IMR-90 (cell line): ENCODE measurements around the gene DBI. TPM values are rescaled to one million over a fixed set of nuclear protein-coding genes. Genes with fewer than 3 reads are reported as not detected.

Experiments used
- ATAC-seq: fragments of 200-7000 bp; cut with Tn5 transposase; 2 replicates; pipeline ENCODE4 v1.9.1; 2020; ENCODE audit warnings: low read depth, mild to moderate bottlenecking, moderate library complexity
- BruUV-seq: library from RNA; stranded (reverse); fragments of 400-500 nt; replicated peaks from 2 replicates; lab custom pipeline; 2021; lab: Mats Ljungman, UMichigan
- CTCF ChIA-PET: fragments of 300-600 bp; formaldehyde crosslinking; extraction: SDS; loops from one replicate; lab custom pipeline; 2021; ENCODE audit warnings: antibody characterized with exemption; lab: Yijun Ruan, JAX
- POLR2A ChIA-PET: fragments of 300-600 bp; sonication (Branson Sonifier 250); formaldehyde crosslinking; loops from one replicate; lab custom pipeline; 2022; ENCODE audit warnings: antibody characterized with exemption; ENCODE audit not compliant: unreplicated experiment; lab: Charles Lee
- DNase-seq: peaks from one replicate; pipeline ENCODE4 v3.0.0; 2013
- H2AFZ ChIP-seq: replicated peaks from 2 replicates; pipeline ENCODE3; 2013; ENCODE audit warnings: low read length, mild to moderate bottlenecking; ENCODE audit not compliant: poor library complexity
- H2AK5ac ChIP-seq: 2 replicates; pipeline ENCODE4 v1.6.1; 2013; ENCODE audit warnings: low read depth, low read length, inconsistent platforms
- H2AK9ac ChIP-seq: replicated peaks from 2 replicates; pipeline ENCODE3; 2013; ENCODE audit warnings: mild to moderate bottlenecking, low read depth, low read length, moderate library complexity; ENCODE audit not compliant: poor library complexity
- H2BK120ac ChIP-seq: 2 replicates; pipeline ENCODE4 v1.6.1; 2013; ENCODE audit warnings: low read depth, low read length, inconsistent platforms
- H2BK15ac ChIP-seq: 3 replicates; pipeline ENCODE4 v1.6.1; 2013; ENCODE audit warnings: low read depth, low read length, inconsistent platforms
- H2BK20ac ChIP-seq: 2 replicates; pipeline ENCODE4 v1.6.1; 2013; ENCODE audit warnings: low read depth, mild to moderate bottlenecking, inconsistent platforms, low read length, moderate library complexity
- H2BK5ac ChIP-seq: 2 replicates; pipeline ENCODE4 v1.6.1; 2013; ENCODE audit warnings: mild to moderate bottlenecking, low read depth, low read length, inconsistent platforms; ENCODE audit not compliant: poor library complexity, severe bottlenecking
- H3K14ac ChIP-seq: replicated peaks from 2 replicates; pipeline ENCODE4 v1.6.1; 2013; ENCODE audit warnings: low read depth, low read length, inconsistent platforms
- H3K18ac ChIP-seq: 2 replicates; pipeline ENCODE4 v1.6.1; 2013; ENCODE audit warnings: low read depth, low read length, control low read depth
- H3K23ac ChIP-seq: 2 replicates; pipeline ENCODE4 v1.6.1; 2013; ENCODE audit warnings: low read depth, low read length, inconsistent platforms
- H3K27ac ChIP-seq: 2 replicates; pipeline ENCODE4 v1.5.1; 2013; ENCODE audit warnings: mild to moderate bottlenecking, control low read depth, low read length; ENCODE audit not compliant: insufficient read depth
- H3K27me3 ChIP-seq: 2 replicates; pipeline ENCODE4 v1.6.1; 2013; ENCODE audit warnings: low read length; ENCODE audit not compliant: control insufficient read depth, insufficient read depth
- H3K36me3 ChIP-seq: 2 replicates; pipeline ENCODE4 v1.6.1; 2013; ENCODE audit warnings: low read length, mixed read lengths; ENCODE audit not compliant: control insufficient read depth, insufficient read depth
- H3K4ac ChIP-seq: 2 replicates; pipeline ENCODE4 v1.6.1; 2013; ENCODE audit warnings: low read depth, low read length, inconsistent platforms
- H3K4me1 ChIP-seq: 2 replicates; pipeline ENCODE4 v1.6.1; 2013; ENCODE audit warnings: low read length, mixed read lengths; ENCODE audit not compliant: control insufficient read depth, insufficient read depth
- H3K4me2 ChIP-seq: 2 replicates; pipeline ENCODE4 v1.6.1; 2013; ENCODE audit warnings: low read depth, mild to moderate bottlenecking, control low read depth, low read length, moderate library complexity
- H3K4me3 ChIP-seq: 2 replicates; pipeline ENCODE4 v1.5.1; 2013; ENCODE audit warnings: low read depth, mild to moderate bottlenecking, control low read depth, low read length, moderate library complexity; ENCODE audit not compliant: insufficient read depth
- H3K56ac ChIP-seq: 2 replicates; pipeline ENCODE4 v1.6.1; 2013; ENCODE audit warnings: low read length, inconsistent platforms; ENCODE audit not compliant: insufficient read depth; ENCODE audit errors: extremely low read depth
- H3K79me1 ChIP-seq, 2 experiments: 2 replicates each; pipeline ENCODE4 v1.6.1; 2013; ENCODE audit warnings: low read length in 2 of 2, inconsistent platforms in 1 of 2, low read depth in 1 of 2
- H3K9ac ChIP-seq: 2 replicates; pipeline ENCODE4 v1.6.1; 2013; ENCODE audit warnings: low read depth, low read length, control low read depth
- H3K9me1 ChIP-seq: 2 replicates; pipeline ENCODE4 v1.6.1; 2013; ENCODE audit warnings: low read length, inconsistent platforms; ENCODE audit not compliant: insufficient read depth
- H3K9me3 ChIP-seq: 2 replicates; pipeline ENCODE4 v1.6.1; 2013; ENCODE audit warnings: low read length; ENCODE audit not compliant: control insufficient read depth, insufficient read depth
- H4K20me1 ChIP-seq: 2 replicates; pipeline ENCODE4 v1.6.1; 2013; ENCODE audit warnings: low read length, inconsistent platforms; ENCODE audit not compliant: insufficient read depth
- H4K5ac ChIP-seq: 2 replicates; pipeline ENCODE4 v1.6.1; 2013; ENCODE audit warnings: mild to moderate bottlenecking, low read depth, low read length, control low read depth
- H4K8ac ChIP-seq, 2 experiments: 2 replicates each; pipeline ENCODE4 v1.6.1; 2013; ENCODE audit warnings: low read depth in 2 of 2, low read length in 2 of 2, control low read depth in 1 of 2, inconsistent platforms in 1 of 2
- H4K91ac ChIP-seq: 2 replicates; pipeline ENCODE4 v1.6.1; 2013; ENCODE audit warnings: low read depth, low read length, inconsistent platforms; ENCODE audit not compliant: insufficient read depth
- CEBPB ChIP-seq: IDR thresholded peaks from 2 replicates; pipeline ENCODE4 v1.6.1; 2012; ENCODE audit warnings: low read depth, low read length, improper control_type of control experiment
- ELK1 ChIP-seq: fragments of 150-350 bp; IDR thresholded peaks from 2 replicates; pipeline ENCODE4 v1.6.1; 2016; ENCODE audit warnings: low read depth, mild to moderate bottlenecking, low read length, moderate library complexity, borderline replicate concordance
- RAD21 ChIP-seq: IDR thresholded peaks from 2 replicates; pipeline ENCODE4 v1.6.1; 2012; ENCODE audit warnings: low read length, improper control_type of control experiment
- RCOR1 ChIP-seq: IDR thresholded peaks from 2 replicates; pipeline ENCODE4 v1.6.1; 2012; ENCODE audit warnings: mild to moderate bottlenecking, low read length, improper control_type of control experiment; ENCODE audit not compliant: insufficient replicate concordance
- RFX5 ChIP-seq: IDR thresholded peaks from 2 replicates; pipeline ENCODE4 v1.8.0; 2012; ENCODE audit warnings: low read depth, mild to moderate bottlenecking, low read length, moderate library complexity
- SMC3 ChIP-seq: fragments of 150-350 bp; IDR thresholded peaks from 2 replicates; pipeline ENCODE4 v1.6.1; 2016; ENCODE audit warnings: low read depth, mild to moderate bottlenecking, antibody characterized with exemption, low read length, moderate library complexity
- WGBS, 2 experiments: methylation state at CpG; one replicate each; pipeline versions ENCODE4 v1.1.5 to v1.1.7; 2013; ENCODE audit warnings: missing lambda C conversion rate in 2 of 2; ENCODE audit not compliant: insufficient read length in 1 of 2; ENCODE audit errors: extremely low coverage in 2 of 2; 5-methylcytosine and 5-hydroxymethylcytosine counted together
- dilution Hi-C: fragments of 300-500 bp; cut with HindIII; formaldehyde crosslinking; loops from one replicate; pipeline ENCODE4 v1.14.3; 2018; ENCODE audit warnings: low sequenced_read_pairs; ENCODE audit not compliant: unreplicated experiment
- in situ Hi-C: fragments of 300-500 bp; cut with MboI; formaldehyde crosslinking; loops from 3 replicates; pipeline ENCODE4 v1.14.3; 2019; ENCODE audit warnings: low sequenced_read_pairs, inconsistent platforms, mixed read lengths
- intact Hi-C: fragments of 100-400 bp; cut with micrococcal nuclease; formaldehyde crosslinking; loops from 2 replicates; pipeline ENCODE4 v1.10.0; 2022
- polyA plus RNA-seq, 3 experiments: library from polyadenylated mRNA; depleted of rRNA; stranded (reverse); fragments of >200 nt; gene quantifications; 2 replicates each; pipeline ENCODE4 v1.2.3, GENCODE V29; 2012; ENCODE audit warnings: low replicate concordance in 1 of 3
- total RNA-seq: library from RNA; depleted of rRNA; stranded (reverse); fragments of >200 nt; gene quantifications from 2 replicates; pipeline ENCODE4 v1.2.3, GENCODE V29; 2012

DBI gene
- total and polyA plus RNA-seq, 2 of the 4 experiments (the other 2 are of a cell fraction): 42.5 to 278 TPM

DNA sequence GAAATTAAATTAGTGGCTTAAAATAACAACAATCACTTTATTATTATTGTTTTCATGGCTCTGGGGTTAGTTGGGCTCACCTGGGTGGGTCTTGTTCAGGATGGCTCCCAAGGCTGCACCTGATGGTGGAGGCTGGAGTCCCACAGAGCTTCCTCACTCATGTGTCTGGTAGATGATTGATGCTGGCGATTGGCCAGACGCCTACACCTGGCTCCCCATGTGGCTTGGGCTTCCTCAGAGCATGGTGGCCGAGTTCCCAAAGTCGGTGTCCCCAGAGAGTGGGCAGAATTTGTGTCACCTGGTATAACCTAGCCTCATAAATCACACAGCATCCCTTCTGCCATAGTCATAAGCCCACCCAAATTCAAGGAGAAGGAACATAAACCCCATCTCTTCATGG is 18.2 kb downstream of the DBI start:
- H2BK20ac ChIP-seq: no peak overlapping the region
- H2AK9ac ChIP-seq: no peak overlapping the region
- no peak for ATAC-seq
- no peak overlapping the region for H4K5ac ChIP-seq
- TF ChIP-seq SMC3 (no peak), CEBPB (no peak), ELK1 (no peak), RCOR1 (no peak), RFX5 (no peak), RAD21 (no peak)
- ChIA-PET POLR2A (no interaction called here), CTCF (no interaction called here)
- H3K9me3 ChIP-seq: no peaks in the 10 kb centered on the region
- H2AK5ac ChIP-seq: no peak overlapping the region
- H3K56ac ChIP-seq: no peak overlapping the region
- peaks cover 2% of the 10 kb centered on the region for H3K27me3 ChIP-seq
- DNase-seq: no peak
- in situ Hi-C loops: no loop called here
- H3K9ac ChIP-seq: no peak overlapping the region
- no peaks in the 10 kb centered on the region for H3K4me1 ChIP-seq
- BruUV-seq: no TSS peak
- no peak overlapping the region for H4K91ac ChIP-seq
- H3K18ac ChIP-seq: no peak overlapping the region
- H3K9me1 ChIP-seq: no peaks in the 10 kb centered on the region
- no peak overlapping the region for H4K8ac ChIP-seq
- H3K79me1 ChIP-seq: no peaks in the 10 kb centered on the region
- H3K27ac ChIP-seq: no peak overlapping the region
- H2AFZ ChIP-seq: no peak overlapping the region
- H3K36me3 ChIP-seq: no peaks in the 10 kb centered on the region
- dilution Hi-C loops: no loop called here
- no peak overlapping the region for H3K23ac ChIP-seq
- WGBS, 2 experiments: no CpG with 5 or more reads among the region's 4 CpGs
- no peak overlapping the region for H2BK5ac ChIP-seq
- H3K4me2 ChIP-seq: no peak overlapping the region
- no peak overlapping the region for H2BK120ac ChIP-seq
- no peak overlapping the region for H3K14ac ChIP-seq
- H2BK15ac ChIP-seq: no peak overlapping the region
- H4K20me1 ChIP-seq: no peaks in the 10 kb centered on the region
- intact Hi-C loops: no loop called here
- H3K4ac ChIP-seq: no peak overlapping the region
- H3K4me3 ChIP-seq: no peak overlapping the region
